Activated T-helper 1 cell treated with anti-CD3 and anti-CD28 coated beads, Interleukin-12 subunit alpha, Interleukin-12 subunit beta, Interleukin-2, Interleukin-4 antibody, amounts not matched to agents 30 ng/mL and 10 ng/mL and 1 ng/mL, durations not matched to agents 14 hours and 24 hours and 36 hours (primary cell): ENCODE data around the gene RINL. TPM values are rescaled to one million over a fixed set of nuclear protein-coding genes. Genes with fewer than 3 reads are reported as not detected.
A peak's percentile ranks its signal among the peaks of the same experiment; 100 is the strongest.

Experiments
- DNase-seq: peaks from one replicate; pipeline ENCODE4 v3.0.0; 2021; ENCODE audit warnings: low spot score
- H3K27ac Mint-ChIP-seq: one replicate; pipeline ENCODE4 v1.8.0; 2021; ENCODE audit warnings: mild to moderate bottlenecking, mixed read lengths
- H3K27me3 Mint-ChIP-seq: one replicate; pipeline ENCODE4 v1.8.0; 2022; ENCODE audit warnings: mild to moderate bottlenecking, moderate library complexity, mixed read lengths; ENCODE audit not compliant: insufficient read depth
- H3K36me3 Mint-ChIP-seq: one replicate; pipeline ENCODE4 v1.8.0; 2021; ENCODE audit warnings: low read depth, mixed read lengths
- H3K4me1 Mint-ChIP-seq: one replicate; pipeline ENCODE4 v1.8.0; 2021; ENCODE audit warnings: low read depth, mixed read lengths
- H3K4me3 Mint-ChIP-seq: one replicate; pipeline ENCODE4 v1.8.0; 2021; ENCODE audit warnings: mild to moderate bottlenecking, moderate library complexity, mixed read lengths
- H3K9me3 Mint-ChIP-seq: one replicate; pipeline ENCODE4 v1.8.0; 2021; ENCODE audit warnings: mixed read lengths
- intact Hi-C: fragments of 100-400 bp; cut with micrococcal nuclease; formaldehyde crosslinking; loops from one replicate; pipeline ENCODE4 v1.15.1; 2024
- total RNA-seq: library from RNA; stranded (reverse); gene quantifications from 2 replicates; pipeline ENCODE4 v1.2.3, GENCODE V29; 2022

The RINL gene
- total RNA-seq, 1 donor from 2014 or later, result 73.1 TPM

DNA sequence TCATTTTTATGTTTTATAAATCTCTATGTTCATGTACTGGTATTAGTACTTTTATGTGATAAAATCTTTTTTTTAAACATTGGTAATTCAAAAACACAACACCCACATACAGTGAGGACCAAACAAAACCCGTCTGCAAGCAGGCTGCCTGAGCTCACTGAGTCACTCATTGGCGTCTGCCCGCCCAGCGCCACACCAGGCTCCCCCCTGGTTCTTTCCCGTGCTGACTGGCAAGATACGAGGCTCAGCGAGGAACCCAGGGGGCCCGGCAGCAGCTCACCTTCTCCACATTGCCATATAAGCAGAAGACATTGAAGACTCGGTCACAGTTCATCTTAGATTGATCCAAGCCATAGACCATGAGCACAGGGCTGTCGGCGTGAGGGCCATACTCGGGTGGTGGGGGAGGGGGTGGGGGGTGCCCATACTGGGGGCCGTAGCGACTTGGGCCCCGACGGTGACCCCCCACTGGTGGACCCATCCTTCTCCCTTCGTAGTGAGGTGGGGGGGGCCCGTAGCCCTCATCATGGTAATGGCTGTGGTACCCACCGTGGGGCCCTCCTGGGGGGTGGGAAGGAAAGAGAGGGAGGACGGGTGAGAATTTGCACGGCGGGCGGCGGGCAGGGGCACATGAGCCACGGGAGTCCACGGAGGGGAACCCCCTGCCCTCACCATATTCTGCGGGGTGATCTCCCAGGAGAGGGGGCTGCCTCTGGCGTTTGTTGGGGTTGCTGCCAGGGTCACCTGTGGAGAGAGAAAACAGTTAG, 38.1 kb downstream of the RINL start:
- no peak for DNase-seq
- Mint-ChIP-seq H3K27me3 (no peaks in the 10 kb centered on the region), H3K27ac (no peak overlapping the region), H3K36me3 (peaks cover 73% of the 10 kb centered on the region), H3K4me3 (no peak overlapping the region), H3K4me1 (peaks cover 52% of the 10 kb centered on the region), H3K9me3 (no peaks in the 10 kb centered on the region)
- intact Hi-C loops, result no loop called here

DNA sequence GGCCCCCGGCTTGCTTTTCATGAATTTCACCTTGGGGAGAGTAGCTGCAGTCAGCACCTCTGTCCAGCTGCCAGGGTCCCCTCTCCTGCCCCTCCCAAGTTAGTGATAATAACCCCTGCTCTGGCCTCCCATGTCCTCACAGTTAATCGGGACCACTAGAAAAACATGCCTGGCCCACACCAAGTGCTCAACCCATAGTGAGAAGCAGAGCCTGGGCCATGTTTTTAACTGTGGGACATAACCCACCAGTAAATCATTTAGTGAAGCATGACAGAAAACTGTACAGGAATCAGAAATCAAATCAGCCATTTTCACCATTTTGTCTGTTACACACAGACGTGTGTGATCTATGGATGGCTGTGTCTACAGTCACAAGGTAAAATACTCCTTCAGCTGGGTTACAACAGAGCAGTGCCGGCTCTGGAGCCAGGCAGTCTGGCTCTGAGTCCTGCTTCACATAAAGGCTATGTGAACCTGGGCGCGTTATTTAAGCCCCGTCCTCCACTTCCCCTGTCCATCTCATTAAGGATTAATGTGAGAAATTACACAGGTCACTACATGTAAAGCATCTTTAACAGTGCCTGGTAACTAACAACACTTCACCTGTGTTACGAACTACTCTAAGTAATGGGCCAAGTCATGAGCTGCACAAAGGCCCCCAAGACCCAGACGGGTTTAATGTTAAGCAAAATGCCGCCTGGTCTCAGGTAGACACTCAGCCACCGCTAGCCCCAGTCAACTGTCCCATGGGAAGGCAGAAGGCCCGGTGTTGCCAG, 38.9 kb downstream of the RINL start:
- Mint-ChIP-seq H3K27me3 (no peaks in the 10 kb centered on the region), H3K4me3 (peak overlapping the region; percentile 49), H3K36me3 (peaks cover 67% of the 10 kb centered on the region), H3K4me1 (peaks cover 46% of the 10 kb centered on the region), H3K27ac (peak overlapping the region; percentile 74), H3K9me3 (no peaks in the 10 kb centered on the region)
- intact Hi-C loops, result no loop called here
- DNase-seq, result no peak

- intact Hi-C loops, result no loop called here
- Mint-ChIP-seq H3K36me3 (peaks cover 59% of the 10 kb centered on the region), H3K27me3 (no peaks in the 10 kb centered on the region), H3K4me3 (peak overlapping the region; percentile 49), H3K27ac (peak overlapping the region; percentile 74), H3K4me1 (peaks cover 38% of the 10 kb centered on the region), H3K9me3 (no peaks in the 10 kb centered on the region)
- no peak for DNase-seq
Observed at GRCh38 chr19:38838208-38838985, 39.7 kb downstream of the RINL start.

DNA sequence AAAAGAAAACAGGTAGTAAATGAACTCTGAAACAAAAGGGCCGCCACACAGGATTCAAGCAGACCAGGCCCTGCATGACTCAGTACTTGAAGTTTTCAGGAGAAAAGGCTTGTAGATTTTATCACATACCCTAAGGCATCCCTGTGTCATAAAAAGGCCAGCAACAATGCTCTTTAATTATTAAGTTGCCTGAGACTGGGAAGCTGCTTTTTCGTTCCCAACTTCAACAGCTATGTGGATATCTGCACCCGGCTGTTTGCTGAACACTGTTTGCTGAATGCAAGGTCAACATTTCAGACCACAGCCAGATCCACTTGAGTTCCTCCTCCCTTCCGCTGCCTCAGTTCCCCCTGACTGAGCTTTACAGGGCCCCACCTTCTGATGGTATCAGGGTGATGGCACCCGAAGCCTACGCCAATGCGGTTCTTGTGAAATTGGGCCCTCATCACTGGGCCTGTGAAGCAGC, 40.4 kb downstream of the RINL start:
- Mint-ChIP-seq H3K27me3 (no peaks in the 10 kb centered on the region), H3K36me3 (peaks cover 54% of the 10 kb centered on the region), H3K4me1 (peaks cover 33% of the 10 kb centered on the region), H3K4me3 (no peak overlapping the region), H3K9me3 (no peaks in the 10 kb centered on the region), H3K27ac (no peak overlapping the region)
- intact Hi-C loops, result no loop called here
- no peak for DNase-seq

- no peak overlapping the region for H3K4me3 Mint-ChIP-seq
- peaks cover 49% of the 10 kb centered on the region for H3K36me3 Mint-ChIP-seq
- H3K4me1 Mint-ChIP-seq, result peaks cover 30% of the 10 kb centered on the region
- no peaks in the 10 kb centered on the region for H3K27me3 Mint-ChIP-seq
- DNase-seq, result no peak
- no peaks in the 10 kb centered on the region for H3K9me3 Mint-ChIP-seq
- H3K27ac Mint-ChIP-seq, result peak overlapping the region; percentile 31
- intact Hi-C loops, result no loop called here
Observed at GRCh38 chr19:38836983-38837626, 41.0 kb downstream of the RINL start.

GRCh38 chr19:38836159-38836982, 41.7 kb downstream of the RINL start:
- Mint-ChIP-seq H3K27ac (no peak overlapping the region), H3K27me3 (no peaks in the 10 kb centered on the region), H3K36me3 (peaks cover 45% of the 10 kb centered on the region), H3K9me3 (no peaks in the 10 kb centered on the region), H3K4me1 (peaks cover 28% of the 10 kb centered on the region), H3K4me3 (no peak overlapping the region)
- intact Hi-C loops, result no loop called here
- no peak for DNase-seq

- no peak for DNase-seq
- H3K27me3 Mint-ChIP-seq, result no peaks in the 10 kb centered on the region
- peaks cover 35% of the 10 kb centered on the region for H3K4me1 Mint-ChIP-seq
- intact Hi-C loops, result loop anchor here (5.0 kb wide), 1 partner anchor 42 kb away; no protein-coding TSS in a partner anchor
- no peak overlapping the region for H3K27ac Mint-ChIP-seq
- peaks cover 39% of the 10 kb centered on the region for H3K36me3 Mint-ChIP-seq
- no peaks in the 10 kb centered on the region for H3K9me3 Mint-ChIP-seq
- H3K4me3 Mint-ChIP-seq, result no peak overlapping the region
Observed at GRCh38 chr19:38834590-38834989, 43.5 kb downstream of the RINL start.

DNA sequence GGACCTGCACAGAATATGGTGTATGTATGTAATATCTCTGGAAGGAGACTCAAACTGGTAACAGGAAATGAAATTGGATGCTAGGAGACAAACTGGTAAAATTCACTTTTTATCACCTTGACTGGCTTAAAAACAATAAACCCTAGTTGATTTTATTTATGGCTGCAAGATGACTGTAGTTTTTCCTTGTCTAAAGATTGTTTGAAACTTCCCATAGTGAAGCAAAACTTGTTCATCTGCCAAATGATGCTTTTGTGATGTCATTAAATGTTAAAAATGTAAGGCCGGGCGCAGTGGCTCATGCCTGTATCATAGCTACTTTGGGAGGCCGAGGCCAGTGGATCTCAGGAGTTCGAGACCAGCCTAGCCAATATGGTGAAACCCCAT, 44.0 kb downstream of the RINL start:
- H3K27me3 Mint-ChIP-seq, result no peaks in the 10 kb centered on the region
- H3K27ac Mint-ChIP-seq, result peak overlapping the region; percentile 44
- no peak overlapping the region for H3K4me3 Mint-ChIP-seq
- DNase-seq, result no peak
- peaks cover 35% of the 10 kb centered on the region for H3K36me3 Mint-ChIP-seq
- intact Hi-C loops, result loop anchor here (5.0 kb wide), 1 partner anchor 42 kb away; no protein-coding TSS in a partner anchor
- no peaks in the 10 kb centered on the region for H3K9me3 Mint-ChIP-seq
- peaks cover 30% of the 10 kb centered on the region for H3K4me1 Mint-ChIP-seq

DNA sequence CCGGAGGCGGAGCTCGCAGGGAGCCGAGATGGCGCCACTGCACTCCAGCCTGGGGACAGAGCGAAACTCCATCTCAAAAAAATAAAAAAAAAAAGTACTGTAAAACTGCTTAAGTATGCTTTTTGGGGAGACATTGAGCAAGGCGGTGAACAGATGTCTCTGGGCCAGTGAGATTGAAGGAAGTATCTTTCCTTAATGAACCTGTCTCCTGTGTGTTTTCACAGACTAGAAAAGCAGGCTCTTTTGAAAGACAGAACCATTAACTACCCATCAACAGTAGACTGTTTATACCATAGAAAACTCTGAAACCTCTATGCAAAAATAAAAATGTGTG, 45.0 kb downstream of the RINL start:
- Mint-ChIP-seq H3K4me1 (peaks cover 22% of the 10 kb centered on the region), H3K36me3 (peaks cover 31% of the 10 kb centered on the region), H3K27me3 (no peaks in the 10 kb centered on the region), H3K27ac (peak overlapping the region; percentile 9), H3K4me3 (no peak overlapping the region), H3K9me3 (no peaks in the 10 kb centered on the region)
- DNase-seq, result no peak
- intact Hi-C loops, result loop anchor here (5.0 kb wide), 1 partner anchor 41 kb away; no protein-coding TSS in a partner anchor

- peak overlapping the region; percentile 95 for H3K27ac Mint-ChIP-seq
- H3K27me3 Mint-ChIP-seq, result no peaks in the 10 kb centered on the region
- intact Hi-C loops, result loop anchor here (1.0 to 5.0 kb wide), 10 partner anchors 11 to 495 kb away; partner anchors contain the start of genes ACTN4, MRPS12, NFKBIB and SARS2
- H3K36me3 Mint-ChIP-seq, result peaks cover 23% of the 10 kb centered on the region
- no peak for DNase-seq
- no peaks in the 10 kb centered on the region for H3K9me3 Mint-ChIP-seq
- peaks cover 22% of the 10 kb centered on the region for H3K4me1 Mint-ChIP-seq
- peak overlapping the region; percentile 89 for H3K4me3 Mint-ChIP-seq
Observed at GRCh38 chr19:38831142-38831605, 46.9 kb downstream of the RINL start.

- Mint-ChIP-seq H3K36me3 (peaks cover 22% of the 10 kb centered on the region), H3K27me3 (no peaks in the 10 kb centered on the region), H3K4me3 (peak overlapping the region; percentile 89), H3K9me3 (no peaks in the 10 kb centered on the region), H3K4me1 (peaks cover 22% of the 10 kb centered on the region), H3K27ac (peak overlapping the region; percentile 23)
- intact Hi-C loops, result loop anchor here (2.0 to 5.0 kb wide), 3 partner anchors 38 to 101 kb away; no protein-coding TSS in a partner anchor
- DNase-seq, result no peak
Observed at GRCh38 chr19:38830039-38830733, 47.9 kb downstream of the RINL start.
